Subcutaneous adipose tissue (tissue), 4 donors: Measurements from ENCODE around the gene CIT. TPM values are rescaled to one million over a fixed set of nuclear protein-coding genes. Genes with fewer than 3 reads are reported as not detected.

Experiments
- CTCF ChIP-seq: fragments of 450-650 bp; IDR thresholded peaks from one replicate; pipeline ENCODE4 v1.5.1; 2016; ENCODE audit warnings: low read depth, mild to moderate bottlenecking, control low read depth, antibody characterized with exemption, moderate library complexity
- total RNA-seq, 4 donors: library from RNA; depleted of rRNA; stranded (reverse); fragments of >200 nt; gene quantifications; one replicate each; pipeline ENCODE4 v1.1.0, GENCODE V29; 2016

The CIT gene
- total RNA-seq, 4 donors from 2014 or later, result 1.3 to 5.3 (median 5.1) TPM

GRCh38 chr12:119913536-119914330 is 36.6 kb upstream of the CIT start:
- no peak for TF ChIP-seq CTCF

- TF ChIP-seq CTCF, result no peak
Observed at GRCh38 chr12:119911182-119911581, 34.1 kb upstream of the CIT start.

GRCh38 chr12:119910586-119910985 is 33.5 kb upstream of the CIT start:
- no peak for TF ChIP-seq CTCF

- TF ChIP-seq CTCF, result no peak
Observed at GRCh38 chr12:119902084-119902509, 25.0 kb upstream of the CIT start.

- TF ChIP-seq CTCF, result no peak
Observed at GRCh38 chr12:119901670-119902069, 24.6 kb upstream of the CIT start.

GRCh38 chr12:119894916-119895315 is 17.8 kb upstream of the CIT start:
- no peak for TF ChIP-seq CTCF

- TF ChIP-seq CTCF, result no peak
Observed at GRCh38 chr12:119885549-119885948, 8.4 kb upstream of the CIT start.
